LNCaP clone FGC (cell line): ENCODE data around the gene NIM1K.

Source experiments
- DNase-seq: peaks from one replicate; pipeline ENCODE4 v3.0.0-alpha.2; 2011; ENCODE audit warnings: low read depth
- H3K4me3 ChIP-seq: 2 replicates; pipeline ENCODE4 v1.5.1; 2011; ENCODE audit warnings: mild to moderate bottlenecking, low read depth, low read length, control low read depth
- TF ChIP-seq, protein P1 (sequence below): IDR thresholded peaks from 2 replicates; pipeline ENCODE4 v1.5.1; 2012; ENCODE audit warnings: mild to moderate bottlenecking; ENCODE audit not compliant: control insufficient read depth, insufficient read depth; ENCODE audit errors: extremely low read depth

Gene NIM1K

DNA sequence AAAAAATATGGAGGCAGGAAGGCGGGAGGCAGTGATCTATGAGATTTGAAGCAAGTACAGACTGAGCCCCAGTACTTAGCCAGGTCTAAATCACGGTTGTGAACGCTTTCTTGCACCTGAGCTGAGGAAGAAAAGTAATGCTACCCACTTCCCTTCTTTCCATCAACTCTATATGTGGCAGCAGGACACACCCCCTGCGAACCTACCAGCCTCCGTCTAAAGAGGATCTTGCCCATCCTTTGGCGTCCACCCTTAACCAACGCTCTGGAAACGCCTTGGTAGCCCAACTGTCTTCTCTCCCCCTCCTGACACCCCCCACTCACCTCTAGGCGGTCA lies 120.6 kb downstream of the NIM1K start:
- peak overlapping the region; percentile 79 for H3K4me3 ChIP-seq
- DNase-seq, result no peak
- TF ChIP-seq, protein P1, sequence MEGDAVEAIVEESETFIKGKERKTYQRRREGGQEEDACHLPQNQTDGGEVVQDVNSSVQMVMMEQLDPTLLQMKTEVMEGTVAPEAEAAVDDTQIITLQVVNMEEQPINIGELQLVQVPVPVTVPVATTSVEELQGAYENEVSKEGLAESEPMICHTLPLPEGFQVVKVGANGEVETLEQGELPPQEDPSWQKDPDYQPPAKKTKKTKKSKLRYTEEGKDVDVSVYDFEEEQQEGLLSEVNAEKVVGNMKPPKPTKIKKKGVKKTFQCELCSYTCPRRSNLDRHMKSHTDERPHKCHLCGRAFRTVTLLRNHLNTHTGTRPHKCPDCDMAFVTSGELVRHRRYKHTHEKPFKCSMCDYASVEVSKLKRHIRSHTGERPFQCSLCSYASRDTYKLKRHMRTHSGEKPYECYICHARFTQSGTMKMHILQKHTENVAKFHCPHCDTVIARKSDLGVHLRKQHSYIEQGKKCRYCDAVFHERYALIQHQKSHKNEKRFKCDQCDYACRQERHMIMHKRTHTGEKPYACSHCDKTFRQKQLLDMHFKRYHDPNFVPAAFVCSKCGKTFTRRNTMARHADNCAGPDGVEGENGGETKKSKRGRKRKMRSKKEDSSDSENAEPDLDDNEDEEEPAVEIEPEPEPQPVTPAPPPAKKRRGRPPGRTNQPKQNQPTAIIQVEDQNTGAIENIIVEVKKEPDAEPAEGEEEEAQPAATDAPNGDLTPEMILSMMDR, result no peak

DNA sequence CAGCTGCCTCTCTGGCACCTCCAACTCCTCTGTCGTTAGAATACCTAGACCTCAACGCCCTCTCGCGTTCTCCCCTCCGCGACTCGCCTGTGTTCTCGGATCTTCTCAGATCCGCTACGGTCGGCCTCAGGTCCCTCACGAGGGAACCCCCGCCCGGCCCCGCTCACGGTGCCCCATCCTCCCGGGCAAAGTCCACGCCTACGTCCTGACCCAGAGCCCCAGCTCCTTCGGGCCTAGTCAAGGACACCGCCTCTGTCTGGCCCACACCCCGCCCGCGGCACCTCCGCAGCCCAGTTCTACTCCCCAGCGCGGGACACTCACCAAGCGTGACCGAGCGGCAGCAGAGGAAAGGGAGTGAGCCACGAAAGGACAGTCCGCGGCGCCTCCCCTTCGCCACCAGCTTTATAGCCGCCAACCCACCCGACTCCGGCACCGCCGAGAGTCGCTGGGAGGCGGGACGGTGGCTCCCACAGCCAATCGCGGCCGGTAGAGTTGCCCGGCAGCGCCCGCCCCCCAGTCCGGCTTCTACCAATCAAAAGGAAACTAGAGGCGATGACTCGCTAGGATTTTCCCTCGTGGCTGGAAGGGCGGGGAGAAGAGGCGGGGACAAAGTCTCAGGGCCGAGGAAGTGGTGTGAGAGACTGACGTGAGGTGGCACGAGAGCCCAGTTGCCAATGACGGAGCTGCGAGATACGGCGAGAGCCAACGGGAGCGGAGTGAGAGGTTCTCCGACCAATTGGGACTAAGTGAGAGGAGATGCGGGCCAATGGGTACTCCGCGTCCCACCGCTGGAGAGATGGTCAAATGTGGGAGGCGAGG lies 121.2 kb downstream of the NIM1K start, which contains the start of gene HMGCS1:
HMGCS1 (minus strand) TSS at position 378 of the 819 bp plus-strand sequence. CDS start 14,447 bp downstream, outside the sequence.
- peak within 1 kb of the TSS; percentile 79 for H3K4me3 ChIP-seq
- peak; percentile 99 for DNase-seq
- TF ChIP-seq, protein P1, result no peak

DNA sequence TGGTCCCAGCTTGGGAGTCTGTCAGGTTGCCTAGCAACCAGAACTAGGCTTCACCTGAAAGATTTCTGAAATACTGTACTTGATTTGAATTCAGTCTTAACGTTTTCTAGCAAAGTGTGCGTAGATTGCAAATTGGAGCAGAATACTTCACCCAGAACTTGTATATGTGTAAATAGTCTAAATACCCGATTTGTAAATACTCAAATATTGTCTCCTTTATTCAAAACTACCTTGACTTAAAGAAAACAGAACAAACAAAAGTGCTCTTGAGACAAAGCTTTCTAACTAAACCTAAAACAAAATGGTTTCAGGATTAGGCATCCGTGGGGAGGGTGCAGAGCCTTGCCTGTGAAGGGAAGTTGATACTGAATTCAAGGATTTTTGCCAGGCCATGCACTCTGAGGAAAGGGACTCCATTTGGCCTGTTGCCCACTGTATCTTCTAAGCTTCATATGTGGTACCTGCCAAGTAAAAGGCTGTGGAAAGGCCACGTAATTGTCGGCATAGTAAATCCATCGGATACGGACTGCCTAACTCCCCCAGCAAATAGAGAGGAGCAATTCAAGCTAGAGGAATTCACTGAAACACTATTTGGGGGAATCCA lies 121.9 kb downstream of the NIM1K start:
- no peak for DNase-seq
- TF ChIP-seq, protein P1, result no peak
- H3K4me3 ChIP-seq, result peak overlapping the region; percentile 79

DNA sequence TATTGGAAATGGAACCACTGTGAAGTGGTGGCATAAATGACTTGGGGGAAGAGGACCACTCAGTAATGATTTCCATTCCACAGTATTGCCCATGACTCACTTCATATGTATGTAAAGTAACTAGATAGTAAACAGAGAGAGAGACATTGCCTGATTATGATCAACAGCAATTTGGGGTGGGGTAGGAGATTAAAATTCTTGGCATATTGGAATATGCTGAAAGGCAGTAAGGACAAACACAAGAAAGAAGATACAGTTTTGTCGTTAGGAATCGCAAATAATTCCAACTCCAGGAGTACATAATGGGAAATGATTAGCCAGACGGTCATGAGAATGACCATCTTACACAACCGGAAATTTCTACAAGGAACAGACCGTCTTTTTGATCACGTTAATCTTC lies 122.7 kb downstream of the NIM1K start:
- DNase-seq, result no peak
- no peak overlapping the region for H3K4me3 ChIP-seq
- TF ChIP-seq, protein P1, result no peak

DNA sequence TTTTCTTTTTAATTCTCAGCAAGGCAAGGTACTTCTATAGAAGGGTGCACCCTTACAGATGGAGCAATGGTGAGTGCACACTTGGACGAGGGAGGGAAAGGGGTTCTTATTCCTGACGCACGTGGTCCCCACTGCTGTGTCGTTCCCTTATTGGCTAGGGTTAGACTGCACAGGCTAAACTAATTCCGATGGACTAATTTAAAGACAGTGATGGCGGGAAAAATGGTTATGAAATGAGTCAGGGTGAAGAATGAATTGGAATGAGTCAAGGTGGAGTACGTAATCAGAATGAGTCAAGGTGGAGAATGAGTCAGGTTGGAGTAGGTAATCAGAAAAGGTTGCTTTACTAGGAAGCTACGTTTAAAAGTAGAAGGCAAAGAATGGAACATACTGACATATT lies 123.2 kb downstream of the NIM1K start:
- TF ChIP-seq, protein P1, result no peak
- no peak for DNase-seq

DNA sequence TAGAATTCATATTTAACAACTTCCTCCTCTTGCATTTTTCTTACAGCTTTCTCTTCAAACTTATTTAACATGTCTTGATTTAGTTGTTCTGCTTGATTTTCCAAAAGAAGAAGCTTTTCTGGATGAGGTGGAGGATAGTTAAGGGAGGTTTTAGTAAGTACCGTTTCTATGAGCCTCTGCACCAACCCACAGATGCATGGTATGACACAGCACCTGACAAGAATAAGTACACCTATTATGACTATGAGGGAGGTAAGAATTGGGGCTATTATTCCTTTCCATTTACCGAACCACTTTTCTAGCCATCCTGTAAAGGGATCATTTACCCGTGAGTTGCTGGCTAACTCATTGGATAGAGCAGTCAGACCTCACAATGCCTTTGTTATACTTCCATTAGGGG lies 123.7 kb downstream of the NIM1K start:
- TF ChIP-seq, protein P1, result no peak
- no peak for DNase-seq
- H3K4me3 ChIP-seq, result no peak overlapping the region

More for the DNA sequence above, 123.2 kb downstream of the NIM1K start:
- no peak overlapping the region for H3K4me3 ChIP-seq

DNA sequence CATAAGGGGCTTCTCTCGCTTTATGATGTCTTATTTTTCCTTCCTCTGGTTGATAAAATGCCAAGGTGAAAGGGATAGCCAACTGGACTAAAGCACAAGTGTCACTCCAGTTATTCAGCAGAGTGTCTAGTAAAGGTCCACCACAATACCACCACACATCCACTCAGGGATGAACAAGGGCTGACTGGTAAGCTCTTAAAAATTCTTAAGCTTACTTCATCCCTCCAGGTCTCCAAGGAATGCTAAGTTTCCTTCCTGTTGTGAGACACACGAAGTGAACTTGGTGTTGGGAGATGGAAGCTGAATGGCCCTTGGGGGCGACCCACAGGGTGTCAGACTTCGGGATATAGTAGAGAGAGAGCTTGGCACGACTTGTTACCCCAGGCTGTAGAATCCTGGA lies 124.4 kb downstream of the NIM1K start:
- no peak overlapping the region for H3K4me3 ChIP-seq
- TF ChIP-seq, protein P1, result no peak
- DNase-seq, result no peak
